Endothelial cell of umbilical vein (primary cell): ENCODE data around the gene COMMD2. TPM values are rescaled to one million over a fixed set of nuclear protein-coding genes. Genes with fewer than 3 reads are reported as not detected.

ENCODE experiments used
- BruUV-seq: library from RNA; stranded (reverse); fragments of 400-500 nt; replicated peaks from 2 replicates; lab custom pipeline; 2021; lab: Mats Ljungman, UMichigan
- CTCF ChIA-PET: fragments of 300-600, 350-600 bp; sonication (Branson Sonifier 250); formaldehyde crosslinking; loops from one replicate; lab custom pipeline; 2021; ENCODE audit warnings: antibody characterized with exemption, inconsistent platforms; lab: Charles Lee
- POLR2A ChIA-PET: fragments of 300-600, 350-600 bp; sonication (Branson Sonifier 250); formaldehyde crosslinking; loops from one replicate; lab custom pipeline; 2021; ENCODE audit warnings: antibody characterized with exemption, inconsistent platforms; lab: Charles Lee
- DNase-seq: peaks from one replicate; pipeline ENCODE4 v3.0.0-alpha.2; 2011; ENCODE audit warnings: low read depth, low spot score
- FAIRE-seq: peaks from 2 replicates; lab custom pipeline; 2011; peaks lifted over from hg19 to GRCh38; lab: Jason Lieb, UNC
- H2AFZ ChIP-seq: 2 replicates; pipeline ENCODE4 v1.6.0; 2012; ENCODE audit warnings: low read depth, low read length, control low read depth, inconsistent platforms
- H3K27ac ChIP-seq: 2 replicates; pipeline ENCODE4 v1.5.1; 2011; ENCODE audit warnings: low read depth, mild to moderate bottlenecking, control low read depth, low read length, moderate library complexity; ENCODE audit not compliant: insufficient read depth
- H3K27me3 ChIP-seq, 2 experiments: 2 replicates each; pipeline versions ENCODE4 v1.6.0 to v1.6.1; 2011; ENCODE audit warnings: low read length in 2 of 2, mixed read lengths in 1 of 2; ENCODE audit not compliant: control insufficient read depth in 2 of 2, insufficient read depth in 2 of 2
- H3K36me3 ChIP-seq, 2 experiments: 2 replicates in 1 of 2; 3 replicates in 1 of 2; pipeline ENCODE4 v1.5.1; 2011; ENCODE audit warnings: low read length in 2 of 2, mild to moderate bottlenecking in 1 of 2, moderate library complexity in 1 of 2; ENCODE audit not compliant: control insufficient read depth in 2 of 2, insufficient read depth in 2 of 2; ENCODE audit errors: extremely low read depth in 1 of 2
- H3K4me1 ChIP-seq: 3 replicates; pipeline ENCODE4 v1.5.1; 2011; ENCODE audit warnings: mild to moderate bottlenecking, low read length; ENCODE audit not compliant: control insufficient read depth, insufficient read depth; ENCODE audit errors: extremely low read depth
- H3K4me2 ChIP-seq: 2 replicates; pipeline ENCODE4 v1.6.1; 2011; ENCODE audit warnings: low read length, control low read depth, mixed read lengths; ENCODE audit not compliant: insufficient read depth
- H3K4me3 ChIP-seq, 3 experiments: fragments of 200-600 bp in 1 of 3; sonication (generic), shearing (Covaris generic) in 1 of 3; replicated peaks in 1 of 3; 2 replicates each; pipeline ENCODE4 v1.5.1; 2011 to 2016; ENCODE audit warnings: control low read depth in 3 of 3, low read length in 3 of 3, mild to moderate bottlenecking in 2 of 3, inconsistent platforms in 1 of 3, low read depth in 1 of 3, moderate library complexity in 1 of 3; ENCODE audit not compliant: insufficient read depth in 1 of 3
- H3K79me2 ChIP-seq: 2 replicates; pipeline ENCODE4 v1.6.0; 2012; ENCODE audit warnings: low read length, inconsistent platforms; ENCODE audit not compliant: control insufficient read depth, insufficient read depth
- H3K9ac ChIP-seq: replicated peaks from 2 replicates; pipeline ENCODE3; 2011; ENCODE audit warnings: low read length, control low read depth; ENCODE audit not compliant: insufficient read depth; ENCODE audit errors: extremely low read depth
- H3K9me1 ChIP-seq: replicated peaks from 3 replicates; pipeline ENCODE4 v1.6.0; 2011; ENCODE audit warnings: mild to moderate bottlenecking, low read length; ENCODE audit not compliant: control insufficient read depth, insufficient read depth; ENCODE audit errors: extremely low read depth
- H3K9me3 ChIP-seq: replicated peaks from 2 replicates; pipeline ENCODE4 v1.5.1; 2012; ENCODE audit warnings: low read length, inconsistent platforms; ENCODE audit not compliant: control insufficient read depth, insufficient read depth
- H4K20me1 ChIP-seq: replicated peaks from 2 replicates; pipeline ENCODE3; 2011; ENCODE audit warnings: mild to moderate bottlenecking, low read length; ENCODE audit not compliant: control insufficient read depth, insufficient read depth; ENCODE audit errors: extremely low read depth
- CTCF ChIP-seq, 2 donors: IDR thresholded peaks; 1 replicate in 1 of 2; 2 replicates in 1 of 2; pipeline ENCODE4 v1.5.1; 2011; ENCODE audit warnings: low read length in 2 of 2, mild to moderate bottlenecking in 2 of 2, moderate library complexity in 2 of 2, control low read depth in 1 of 2, inconsistent platforms in 1 of 2, low read depth in 1 of 2; ENCODE audit not compliant: insufficient read depth in 1 of 2; ENCODE audit errors: extremely low read depth in 1 of 2
- EZH2 ChIP-seq: IDR thresholded peaks from 2 replicates; pipeline ENCODE4 v1.6.1; 2012; ENCODE audit warnings: borderline replicate concordance, low read depth, mild to moderate bottlenecking, moderate library complexity, low read length, inconsistent platforms; ENCODE audit not compliant: severe bottlenecking
- FOS ChIP-seq: IDR thresholded peaks from 2 replicates; pipeline ENCODE4 v1.6.1; 2011; ENCODE audit warnings: mild to moderate bottlenecking, low read length, moderate library complexity, borderline replicate concordance; ENCODE audit not compliant: insufficient read depth
- GATA2 ChIP-seq: IDR thresholded peaks from 2 replicates; pipeline ENCODE4 v1.7.0; 2011; ENCODE audit warnings: low read depth, mild to moderate bottlenecking, moderate library complexity, mixed read lengths, low read length; ENCODE audit not compliant: insufficient read length, insufficient read depth
- JUN ChIP-seq: IDR thresholded peaks from 2 replicates; pipeline ENCODE4 v1.6.1; 2011; ENCODE audit warnings: borderline replicate concordance, low read depth; ENCODE audit not compliant: insufficient read length, insufficient read depth
- MAX ChIP-seq: IDR thresholded peaks from 2 replicates; pipeline ENCODE4 v1.6.1; 2011; ENCODE audit not compliant: insufficient read depth, insufficient read length
- MYC ChIP-seq: IDR thresholded peaks from one replicate; pipeline ENCODE4 v1.6.1; 2011; ENCODE audit warnings: mild to moderate bottlenecking, low read depth, low read length
- POLR2A ChIP-seq: IDR thresholded peaks from 2 replicates; pipeline ENCODE4 v1.6.1; 2012; ENCODE audit warnings: low read depth, mild to moderate bottlenecking, control low read depth, low read length
- POLR2AphosphoS5 ChIP-seq: IDR thresholded peaks from 2 replicates; pipeline ENCODE4 v1.6.1; 2012; ENCODE audit warnings: low read depth, mild to moderate bottlenecking, control low read depth, low read length, moderate library complexity; ENCODE audit not compliant: insufficient read depth
- dilution Hi-C: fragments of 300-500 bp; cut with MboI; formaldehyde crosslinking; loops from one replicate; pipeline ENCODE4 v1.15.0; 2019; ENCODE audit warnings: low sequenced_read_pairs; ENCODE audit not compliant: extremely low pct_ligation_motif_present
- intact Hi-C: fragments of 100-400 bp; cut with micrococcal nuclease; formaldehyde crosslinking; loops from one replicate; pipeline ENCODE4 v1.10.0; 2022
- polyA plus RNA-seq, 4 experiments: library from polyadenylated mRNA; depleted of rRNA in 3 of 4; stranded (reverse) in 3 of 4; unstranded in 1 of 4; fragments of >200 nt; gene quantifications; 2 replicates each; pipeline versions ENCODE4 v1.2.1 to v1.2.3, GENCODE V29; 2011 to 2012; ENCODE audit warnings: missing spikeins in 1 of 4
- total RNA-seq: library from RNA; stranded (reverse); gene quantifications from 2 replicates; pipeline ENCODE4 v1.2.3, GENCODE V29; 2021

COMMD2 gene
- total and polyA plus RNA-seq, 2 donors (not counting 3 experiments of a cell fraction or from before 2014, with no cell fraction given) = 18.3 to 51.0 TPM

GRCh38 chr3:149777414-149778214 lies 25.3 kb upstream of the COMMD2 start:
- H3K9ac ChIP-seq = no peak overlapping the region
- no peak overlapping the region for H3K4me3 ChIP-seq
- dilution Hi-C loops (no loop called here), intact Hi-C loops (no loop called here)
- H3K4me1 ChIP-seq = no peaks in the 10 kb centered on the region
- H3K36me3 ChIP-seq = no peaks in the 10 kb centered on the region
- DNase-seq = no peak
- no TSS peak for BruUV-seq
- no peak overlapping the region for H3K4me2 ChIP-seq
- no peaks in the 10 kb centered on the region for H3K79me2 ChIP-seq
- H2AFZ ChIP-seq = no peak overlapping the region
- TF ChIP-seq JUN (no peak), CTCF (IDR thresholded peaks at IDR 0.05; ENCODE audit: extremely low read depth in 1 of 2, insufficient read depth in 1 of 2, low read depth in 1 of 2, low read length in 2 of 2) (no peak), POLR2A (no peak), MAX (no peak), FOS (no peak), EZH2 (no peak), MYC (no peak), POLR2AphosphoS5 (no peak), GATA2 (no peak)
- H3K9me3 ChIP-seq = no peaks in the 10 kb centered on the region
- no peak for FAIRE-seq
- ChIA-PET CTCF (interaction anchor here (1.0 to 4.6 kb wide), 5 partner anchors 11 to 288 kb away, joined by 3 to 41 read pairs (median 6); no protein-coding TSS in a partner anchor), POLR2A (no interaction called here)
- H3K27ac ChIP-seq = no peak overlapping the region
- H3K27me3 ChIP-seq = no peaks in the 10 kb centered on the region
- H3K9me1 ChIP-seq = no peaks in the 10 kb centered on the region
- H4K20me1 ChIP-seq = no peaks in the 10 kb centered on the region
